ENCODE measurements around the gene RUFY4. TPM values are rescaled to one million over a fixed set of nuclear protein-coding genes. Genes with fewer than 3 reads are reported as not detected.

The RUFY4 gene
- total RNA-seq, 1 donor from 2014 or later = not detected

GRCh38 chr2:218069606-218070300 is 700 bp downstream of the RUFY4 start:
- no peak for DNase-seq (ENCODE audit: low spot score)

GRCh38 chr2:218070587-218070986 is 1.5 kb downstream of the RUFY4 start:
- no peak for DNase-seq (ENCODE audit: low spot score)
- H3K36me3 Mint-ChIP-seq (ENCODE audit: low read depth) = no peaks in the 10 kb centered on the region
- TF ChIP-seq, protein P1, sequence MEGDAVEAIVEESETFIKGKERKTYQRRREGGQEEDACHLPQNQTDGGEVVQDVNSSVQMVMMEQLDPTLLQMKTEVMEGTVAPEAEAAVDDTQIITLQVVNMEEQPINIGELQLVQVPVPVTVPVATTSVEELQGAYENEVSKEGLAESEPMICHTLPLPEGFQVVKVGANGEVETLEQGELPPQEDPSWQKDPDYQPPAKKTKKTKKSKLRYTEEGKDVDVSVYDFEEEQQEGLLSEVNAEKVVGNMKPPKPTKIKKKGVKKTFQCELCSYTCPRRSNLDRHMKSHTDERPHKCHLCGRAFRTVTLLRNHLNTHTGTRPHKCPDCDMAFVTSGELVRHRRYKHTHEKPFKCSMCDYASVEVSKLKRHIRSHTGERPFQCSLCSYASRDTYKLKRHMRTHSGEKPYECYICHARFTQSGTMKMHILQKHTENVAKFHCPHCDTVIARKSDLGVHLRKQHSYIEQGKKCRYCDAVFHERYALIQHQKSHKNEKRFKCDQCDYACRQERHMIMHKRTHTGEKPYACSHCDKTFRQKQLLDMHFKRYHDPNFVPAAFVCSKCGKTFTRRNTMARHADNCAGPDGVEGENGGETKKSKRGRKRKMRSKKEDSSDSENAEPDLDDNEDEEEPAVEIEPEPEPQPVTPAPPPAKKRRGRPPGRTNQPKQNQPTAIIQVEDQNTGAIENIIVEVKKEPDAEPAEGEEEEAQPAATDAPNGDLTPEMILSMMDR (IDR thresholded peaks at IDR 0.05) = no peak
- peaks cover 3% of the 10 kb centered on the region for H3K4me1 Mint-ChIP-seq (ENCODE audit: low read depth)
- H3K27me3 Mint-ChIP-seq (ENCODE audit: low read depth) = peaks cover 7% of the 10 kb centered on the region
- H3K4me3 Mint-ChIP-seq (ENCODE audit: unreplicated experiment) = no peak overlapping the region
- H3K9me3 Mint-ChIP-seq (ENCODE audit: low read depth) = no peaks in the 10 kb centered on the region
- H3K27ac Mint-ChIP-seq (ENCODE audit: unreplicated experiment) = no peak overlapping the region

More at GRCh38 chr2:218069606-218070300, 700 bp downstream of the RUFY4 start:
- H3K27me3 Mint-ChIP-seq (ENCODE audit: low read depth) = peaks cover 8% of the 10 kb centered on the region
- peaks cover 3% of the 10 kb centered on the region for H3K4me1 Mint-ChIP-seq (ENCODE audit: low read depth)
- H3K27ac Mint-ChIP-seq (ENCODE audit: unreplicated experiment) = no peak overlapping the region
- TF ChIP-seq, protein P1 (IDR thresholded peaks at IDR 0.05) = no peak
- H3K36me3 Mint-ChIP-seq (ENCODE audit: low read depth) = no peaks in the 10 kb centered on the region
- H3K9me3 Mint-ChIP-seq (ENCODE audit: low read depth) = no peaks in the 10 kb centered on the region
- no peak overlapping the region for H3K4me3 Mint-ChIP-seq (ENCODE audit: unreplicated experiment)

- Mint-ChIP-seq H3K36me3 (ENCODE audit: low read depth) (no peaks in the 10 kb centered on the region), H3K4me3 (ENCODE audit: unreplicated experiment) (no peak overlapping the region), H3K27me3 (ENCODE audit: low read depth) (peaks cover 7% of the 10 kb centered on the region), H3K27ac (ENCODE audit: unreplicated experiment) (no peak overlapping the region), H3K4me1 (ENCODE audit: low read depth) (peaks cover 3% of the 10 kb centered on the region), H3K9me3 (ENCODE audit: low read depth) (no peaks in the 10 kb centered on the region)
- DNase-seq (ENCODE audit: low spot score) = no peak
- TF ChIP-seq, protein P1 (IDR thresholded peaks at IDR 0.05) = no peak
These were observed 2.3 kb downstream of the RUFY4 start for GRCh38 chr2:218071218-218071937.

GRCh38 chr2:218072002-218072401 is 2.9 kb downstream of the RUFY4 start:
- Mint-ChIP-seq H3K36me3 (ENCODE audit: low read depth) (no peaks in the 10 kb centered on the region), H3K4me3 (ENCODE audit: unreplicated experiment) (no peak overlapping the region), H3K9me3 (ENCODE audit: low read depth) (no peaks in the 10 kb centered on the region), H3K27ac (ENCODE audit: unreplicated experiment) (no peak overlapping the region), H3K4me1 (ENCODE audit: low read depth) (peaks cover 3% of the 10 kb centered on the region), H3K27me3 (ENCODE audit: low read depth) (peaks cover 7% of the 10 kb centered on the region)
- DNase-seq (ENCODE audit: low spot score) = no peak
- TF ChIP-seq, protein P1 (IDR thresholded peaks at IDR 0.05) = no peak

DNA sequence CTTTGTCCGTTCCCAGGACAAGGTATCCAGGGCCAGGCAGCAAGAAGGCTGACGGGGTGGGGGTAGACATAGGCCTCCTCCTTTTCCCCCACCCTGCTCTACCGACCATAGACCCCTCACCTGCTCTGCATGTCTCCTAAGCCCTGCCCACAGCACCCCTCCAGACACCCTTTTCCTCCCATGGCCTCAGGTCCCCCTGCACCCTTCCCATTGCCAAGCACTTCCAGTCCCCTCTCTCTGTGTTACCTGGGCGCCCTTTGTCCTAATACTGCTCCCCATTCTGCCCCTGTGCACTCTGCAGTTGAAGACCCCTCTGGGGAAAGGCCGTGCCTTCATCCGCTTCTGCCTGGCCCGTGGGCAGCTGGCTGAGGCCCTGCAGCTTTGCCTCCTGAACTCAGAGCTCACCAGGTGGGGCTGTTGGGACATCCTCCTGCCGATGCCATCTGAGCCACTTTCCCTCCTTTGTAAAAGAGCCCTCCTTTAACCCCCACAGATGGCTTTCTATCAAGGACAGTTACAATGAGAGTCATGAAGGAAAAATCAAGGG is 3.5 kb downstream of the RUFY4 start:
- Mint-ChIP-seq H3K36me3 (ENCODE audit: low read depth) (no peaks in the 10 kb centered on the region), H3K27me3 (ENCODE audit: low read depth) (peaks cover 5% of the 10 kb centered on the region), H3K4me3 (ENCODE audit: unreplicated experiment) (no peak overlapping the region), H3K9me3 (ENCODE audit: low read depth) (no peaks in the 10 kb centered on the region), H3K4me1 (ENCODE audit: low read depth) (peaks cover 3% of the 10 kb centered on the region), H3K27ac (ENCODE audit: unreplicated experiment) (no peak overlapping the region)
- DNase-seq (ENCODE audit: low spot score) = no peak
- TF ChIP-seq, protein P1 (IDR thresholded peaks at IDR 0.05) = no peak
